DMS114 treated with DMSO at 0.1 percent for 48 hours (cell line): ENCODE data around the gene BAIAP2.
"Not testable (repeated sequence)": the region's sequence is repeated elsewhere in the genome, so short reads cannot be mapped to it uniquely, and the experiment has no call there.

Source experiments
- DNase-seq: peaks from one replicate; lab custom pipeline; 2025; ENCODE audit not compliant: unreplicated experiment; lab: John Stamatoyannopoulos, UW

BAIAP2 gene

GRCh38 chr17:81021531-81022343 is 13.2 kb upstream of the BAIAP2 start:
- DNase-seq = no peak

GRCh38 chr17:81022344-81022676 is 12.6 kb upstream of the BAIAP2 start:
- no peak for DNase-seq

- no peak for DNase-seq
Measured at GRCh38 chr17:81025065-81025740, 9.7 kb upstream of the BAIAP2 start.

- no peak for DNase-seq
Measured at GRCh38 chr17:81025741-81026129, 9.2 kb upstream of the BAIAP2 start.

GRCh38 chr17:81026266-81027036 is 8.5 kb upstream of the BAIAP2 start:
- DNase-seq = no peak

- no peak for DNase-seq
Measured at GRCh38 chr17:81027038-81027437, 7.9 kb upstream of the BAIAP2 start.

- no peak for DNase-seq
Measured at GRCh38 chr17:81027591-81028505, 7.1 kb upstream of the BAIAP2 start.

- no peak for DNase-seq
Measured at GRCh38 chr17:81028506-81028858, 6.5 kb upstream of the BAIAP2 start.

GRCh38 chr17:81029859-81030258 is 5.1 kb upstream of the BAIAP2 start:
- DNase-seq = no peak

GRCh38 chr17:81030312-81030711 is 4.6 kb upstream of the BAIAP2 start:
- DNase-seq = not testable (repeated sequence)

GRCh38 chr17:81030741-81031565 is 4.0 kb upstream of the BAIAP2 start:
- DNase-seq = no peak

- DNase-seq = no peak
Measured at GRCh38 chr17:81031566-81032550, 3.1 kb upstream of the BAIAP2 start.

- no peak for DNase-seq
Measured at GRCh38 chr17:81032641-81033480, 2.1 kb upstream of the BAIAP2 start.

- no peak for DNase-seq
Measured at GRCh38 chr17:81033535-81034167, 1.3 kb upstream of the BAIAP2 start.

- DNase-seq = no peak
Measured at GRCh38 chr17:81034168-81034777, 678 bp upstream of the BAIAP2 start.

GRCh38 chr17:81035521-81036196 is 708 bp downstream of the BAIAP2 start:
- DNase-seq = no peak
